Lower lobe of right lung (tissue), 2 donors: ENCODE measurements around the gene SMIM35. TPM values are rescaled to one million over a fixed set of nuclear protein-coding genes. Genes with fewer than 3 reads are reported as not detected.

Source experiments
- ATAC-seq, 2 donors: fragments of 200-7000 bp; cut with Tn5 transposase; one replicate each; pipeline ENCODE4 v1.9.1; 2020 to 2022; ENCODE audit warnings: mild to moderate bottlenecking in 2 of 2, moderate library complexity in 2 of 2
- DNase-seq: peaks from one replicate; pipeline ENCODE4 v3.0.0-alpha.2; 2020
- H3K27ac ChIP-seq: fragments of 200-600 bp; one replicate; pipeline ENCODE4 v1.8.0; 2022
- H3K27me3 ChIP-seq: fragments of 200-600 bp; one replicate; pipeline ENCODE4 v1.8.0; 2022; ENCODE audit warnings: low read depth
- H3K36me3 ChIP-seq: fragments of 200-600 bp; one replicate; pipeline ENCODE4 v1.8.0; 2022; ENCODE audit warnings: mild to moderate bottlenecking
- H3K4me1 ChIP-seq: fragments of 200-600 bp; one replicate; pipeline ENCODE4 v1.8.0; 2022
- H3K4me3 ChIP-seq: fragments of 200-600 bp; one replicate; pipeline ENCODE4 v1.8.0; 2022; ENCODE audit warnings: mild to moderate bottlenecking
- H3K9me3 ChIP-seq: fragments of 200-600 bp; one replicate; pipeline ENCODE4 v1.8.0; 2022
- intact Hi-C: fragments of 100-400 bp; cut with DNase I; formaldehyde crosslinking; loops from one replicate; pipeline ENCODE4 v1.11.0; 2022
- total RNA-seq: library from RNA; stranded (reverse); fragmentation: NEBNext Ultra II Directional; extraction: Animal tissue kit (Norgen Biotek cat#: 25700); gene quantifications from one replicate; pipeline ENCODE4 v1.2.1, GENCODE V29; 2021
- TF ChIP-seq, protein P1 (sequence below): fragments of 200-600 bp; IDR thresholded peaks from one replicate; pipeline ENCODE4 v1.8.0; 2022; ENCODE audit warnings: antibody characterized with exemption, mild to moderate bottlenecking
- donor health status: DM: no; HTN: yes; CAD: no; lungs with severe emphysema.

SMIM35 gene
- total RNA-seq, 1 donor from 2014 or later: not detected

DNA sequence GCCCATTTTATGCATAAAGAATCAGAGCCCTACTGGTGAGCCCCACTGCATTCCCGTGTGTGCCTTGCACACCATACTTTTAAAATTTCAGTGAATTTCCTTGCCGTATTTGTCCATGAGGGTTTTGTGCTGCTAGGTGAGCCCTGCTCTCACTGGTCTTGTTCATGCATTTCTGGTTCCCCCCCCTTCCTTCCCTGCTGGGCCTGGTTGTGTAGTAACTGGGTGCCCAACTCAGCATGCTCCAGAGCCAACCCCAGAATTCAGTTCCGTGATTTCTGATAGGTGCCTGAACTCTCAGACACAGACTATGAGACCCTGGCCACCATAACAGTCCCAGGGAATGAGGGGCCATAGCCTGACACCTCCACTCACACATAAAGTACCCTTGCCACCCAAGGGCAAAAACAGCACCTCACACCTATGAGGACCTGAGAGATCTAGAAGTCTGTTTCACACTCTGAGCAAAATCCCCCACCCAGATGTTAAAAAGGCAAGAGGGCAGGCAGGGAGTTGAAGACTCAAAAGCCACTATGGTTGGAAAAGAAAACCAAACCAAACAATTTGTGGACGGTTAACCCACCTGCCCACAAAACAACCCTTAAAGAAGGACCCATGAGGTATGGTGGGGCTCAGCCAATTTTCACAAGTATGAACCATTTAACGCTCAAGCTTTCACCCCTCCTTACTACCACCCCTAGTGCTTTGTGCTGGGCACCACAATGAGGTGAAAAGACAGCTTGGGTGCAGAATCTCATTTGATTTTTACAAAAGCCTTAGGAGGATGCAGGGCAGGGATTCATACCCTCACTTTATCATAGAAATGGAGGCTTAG is 117.4 kb downstream of the SMIM35 start:
- no peak for DNase-seq
- TF ChIP-seq, protein P1, sequence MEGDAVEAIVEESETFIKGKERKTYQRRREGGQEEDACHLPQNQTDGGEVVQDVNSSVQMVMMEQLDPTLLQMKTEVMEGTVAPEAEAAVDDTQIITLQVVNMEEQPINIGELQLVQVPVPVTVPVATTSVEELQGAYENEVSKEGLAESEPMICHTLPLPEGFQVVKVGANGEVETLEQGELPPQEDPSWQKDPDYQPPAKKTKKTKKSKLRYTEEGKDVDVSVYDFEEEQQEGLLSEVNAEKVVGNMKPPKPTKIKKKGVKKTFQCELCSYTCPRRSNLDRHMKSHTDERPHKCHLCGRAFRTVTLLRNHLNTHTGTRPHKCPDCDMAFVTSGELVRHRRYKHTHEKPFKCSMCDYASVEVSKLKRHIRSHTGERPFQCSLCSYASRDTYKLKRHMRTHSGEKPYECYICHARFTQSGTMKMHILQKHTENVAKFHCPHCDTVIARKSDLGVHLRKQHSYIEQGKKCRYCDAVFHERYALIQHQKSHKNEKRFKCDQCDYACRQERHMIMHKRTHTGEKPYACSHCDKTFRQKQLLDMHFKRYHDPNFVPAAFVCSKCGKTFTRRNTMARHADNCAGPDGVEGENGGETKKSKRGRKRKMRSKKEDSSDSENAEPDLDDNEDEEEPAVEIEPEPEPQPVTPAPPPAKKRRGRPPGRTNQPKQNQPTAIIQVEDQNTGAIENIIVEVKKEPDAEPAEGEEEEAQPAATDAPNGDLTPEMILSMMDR: no peak

DNA sequence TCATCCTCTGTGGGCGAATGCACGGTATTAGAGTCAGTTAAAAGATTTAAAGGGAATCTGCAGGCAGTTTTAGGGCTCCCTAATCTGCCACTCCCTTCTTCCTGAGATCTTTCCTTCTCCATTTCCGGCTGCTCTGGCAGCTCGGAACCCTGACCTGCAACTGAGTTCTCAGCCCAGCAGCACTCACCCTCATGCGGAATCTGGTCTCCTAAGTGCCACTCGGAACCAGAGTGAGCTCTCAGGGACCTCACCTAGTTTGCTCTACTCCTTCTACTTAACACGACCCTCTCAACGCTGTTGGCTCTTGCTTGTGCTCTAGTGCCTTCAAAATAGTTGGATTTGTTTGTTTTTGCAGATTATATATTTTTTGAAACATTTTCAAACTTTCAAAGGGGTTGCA is 119.9 kb downstream of the SMIM35 start:
- no peaks in the 10 kb centered on the region for H3K9me3 ChIP-seq
- no peaks in the 10 kb centered on the region for H3K36me3 ChIP-seq
- peaks cover 17% of the 10 kb centered on the region for H3K4me1 ChIP-seq
- ATAC-seq (peak; percentile 63 to 72), DNase-seq (no peak)
- no peak overlapping the region for H3K4me3 ChIP-seq
- TF ChIP-seq, protein P1: no peak
- H3K27me3 ChIP-seq: no peaks in the 10 kb centered on the region
- no peak overlapping the region for H3K27ac ChIP-seq
- intact Hi-C loops: no loop called here

More for the DNA sequence above, 117.4 kb downstream of the SMIM35 start:
- Histone ChIP-seq H3K9me3 (no peaks in the 10 kb centered on the region), H3K4me3 (no peak overlapping the region), H3K4me1 (peaks cover 40% of the 10 kb centered on the region), H3K36me3 (no peaks in the 10 kb centered on the region), H3K27me3 (no peaks in the 10 kb centered on the region), H3K27ac (no peak overlapping the region)
- ATAC-seq: no peak
- intact Hi-C loops: no loop called here

DNA sequence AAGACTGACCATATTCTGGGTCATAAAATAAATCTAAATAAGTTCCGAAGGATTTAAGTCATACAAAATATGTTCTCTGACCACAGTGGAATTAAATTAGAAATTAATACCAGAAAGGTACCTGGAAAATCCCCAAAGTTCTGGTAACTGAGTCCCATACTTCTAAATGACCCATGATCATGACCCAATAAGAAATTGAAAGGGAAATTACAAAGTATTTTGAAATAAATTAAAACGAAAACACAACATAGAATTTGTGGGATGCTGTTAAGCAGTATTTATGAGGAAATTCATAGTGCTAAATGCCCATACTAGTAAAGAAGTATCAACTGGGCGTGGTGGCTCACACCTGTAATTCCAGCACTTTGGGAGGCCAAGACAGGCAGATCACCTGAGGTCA is 123.9 kb downstream of the SMIM35 start:
- TF ChIP-seq, protein P1: no peak
- intact Hi-C loops: no loop called here
- Histone ChIP-seq H3K27me3 (no peaks in the 10 kb centered on the region), H3K36me3 (no peaks in the 10 kb centered on the region), H3K4me1 (no peaks in the 10 kb centered on the region), H3K4me3 (no peak overlapping the region), H3K27ac (no peak overlapping the region), H3K9me3 (no peaks in the 10 kb centered on the region)
- no peak for DNase-seq
- no peak for ATAC-seq

DNA sequence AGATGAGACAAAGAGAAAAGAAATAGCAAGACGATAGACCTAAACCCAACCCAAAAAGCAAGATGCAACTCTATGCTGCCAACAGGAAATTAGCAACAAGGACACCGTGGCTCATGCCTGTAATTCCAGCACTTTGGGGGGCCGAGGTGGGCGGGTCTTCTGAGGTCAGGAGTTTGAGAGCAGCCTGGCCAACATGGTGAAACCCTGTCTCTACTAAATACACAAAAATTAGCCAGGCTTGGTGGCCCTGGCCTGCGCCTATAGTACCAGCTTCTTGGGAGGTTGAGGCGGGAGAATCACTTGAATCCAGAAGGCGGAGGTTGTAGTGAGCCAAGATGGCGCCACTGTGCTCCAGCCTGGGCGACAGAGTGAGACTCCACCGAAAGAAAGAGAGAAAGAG is 124.9 kb downstream of the SMIM35 start:
- ATAC-seq (no peak), DNase-seq (no peak)
- H3K36me3 ChIP-seq: no peaks in the 10 kb centered on the region
- no peaks in the 10 kb centered on the region for H3K9me3 ChIP-seq
- H3K4me1 ChIP-seq: no peaks in the 10 kb centered on the region
- TF ChIP-seq, protein P1: no peak
- H3K27me3 ChIP-seq: no peaks in the 10 kb centered on the region
- intact Hi-C loops: no loop called here
- no peak overlapping the region for H3K27ac ChIP-seq
- no peak overlapping the region for H3K4me3 ChIP-seq

DNA sequence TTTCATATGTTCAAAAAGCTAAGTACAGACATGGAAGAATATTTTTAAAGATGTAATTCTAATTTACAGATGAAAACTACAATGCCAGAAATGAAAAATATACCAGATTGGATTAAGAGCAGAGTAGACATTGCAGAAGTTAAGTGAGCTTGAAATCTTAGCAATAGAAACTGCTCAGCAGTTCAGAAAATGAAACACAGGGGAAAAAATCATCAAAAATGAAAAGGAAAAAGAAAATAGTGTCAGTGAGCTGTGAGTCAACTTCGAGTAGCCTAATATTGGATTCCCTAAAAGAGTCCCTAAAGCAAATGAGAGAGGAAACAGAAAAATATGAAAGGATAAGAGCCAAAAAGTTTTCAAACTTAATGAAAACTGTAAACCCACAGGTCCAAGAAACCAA is 126.4 kb downstream of the SMIM35 start:
- intact Hi-C loops: no loop called here
- Histone ChIP-seq H3K9me3 (no peaks in the 10 kb centered on the region), H3K4me3 (no peak overlapping the region), H3K4me1 (no peaks in the 10 kb centered on the region), H3K27ac (no peak overlapping the region), H3K27me3 (no peaks in the 10 kb centered on the region), H3K36me3 (no peaks in the 10 kb centered on the region)
- ATAC-seq (no peak), DNase-seq (no peak)
- TF ChIP-seq, protein P1: no peak
